ENCODE measurements around the gene KLHL40. TPM values are rescaled to one million over a fixed set of nuclear protein-coding genes. Genes with fewer than 3 reads are reported as not detected.

Gene KLHL40
- total RNA-seq, 4 donors from 2014 or later, result not detected

GRCh38 chr3:42730706-42731420 lies 45.5 kb downstream of the KLHL40 start:
- Histone ChIP-seq H3K27me3 (no peaks in the 10 kb centered on the region), H3K27ac (peak overlapping the region in 1 of 3 donors; percentile 50), H3K9me3 (no peaks in the 10 kb centered on the region), H3K4me1 (peaks cover 5 to 17% of the 10 kb centered on the region in 2 donors), H3K36me3 (no peaks in the 10 kb centered on the region), H3K4me3 (replicated peaks in 1 of 3) (no peak overlapping the region)
- TF ChIP-seq POLR2A (IDR thresholded peaks at IDR 0.05), result no peak
- 89 to 96% methylated on average over 3 of the region's 3 CpGs for WGBS, 2 donors
- no peak for DNase-seq
- intact Hi-C loops (cut with DNase I), result no loop called here

- H3K27ac ChIP-seq, result no peak overlapping the region
- 90 to 93% methylated on average over 3 to 5 of the region's 6 CpGs for WGBS, 2 donors
- DNase-seq, result no peak
These were observed 46.3 kb downstream of the KLHL40 start for GRCh38 chr3:42731476-42732195.

GRCh38 chr3:42732196-42732828 lies 47.0 kb downstream of the KLHL40 start:
- TF ChIP-seq, protein P1, sequence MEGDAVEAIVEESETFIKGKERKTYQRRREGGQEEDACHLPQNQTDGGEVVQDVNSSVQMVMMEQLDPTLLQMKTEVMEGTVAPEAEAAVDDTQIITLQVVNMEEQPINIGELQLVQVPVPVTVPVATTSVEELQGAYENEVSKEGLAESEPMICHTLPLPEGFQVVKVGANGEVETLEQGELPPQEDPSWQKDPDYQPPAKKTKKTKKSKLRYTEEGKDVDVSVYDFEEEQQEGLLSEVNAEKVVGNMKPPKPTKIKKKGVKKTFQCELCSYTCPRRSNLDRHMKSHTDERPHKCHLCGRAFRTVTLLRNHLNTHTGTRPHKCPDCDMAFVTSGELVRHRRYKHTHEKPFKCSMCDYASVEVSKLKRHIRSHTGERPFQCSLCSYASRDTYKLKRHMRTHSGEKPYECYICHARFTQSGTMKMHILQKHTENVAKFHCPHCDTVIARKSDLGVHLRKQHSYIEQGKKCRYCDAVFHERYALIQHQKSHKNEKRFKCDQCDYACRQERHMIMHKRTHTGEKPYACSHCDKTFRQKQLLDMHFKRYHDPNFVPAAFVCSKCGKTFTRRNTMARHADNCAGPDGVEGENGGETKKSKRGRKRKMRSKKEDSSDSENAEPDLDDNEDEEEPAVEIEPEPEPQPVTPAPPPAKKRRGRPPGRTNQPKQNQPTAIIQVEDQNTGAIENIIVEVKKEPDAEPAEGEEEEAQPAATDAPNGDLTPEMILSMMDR (IDR thresholded peaks at IDR 0.05), result no peak
- no peak for TF ChIP-seq POLR2A (IDR thresholded peaks at IDR 0.05)
- WGBS, 2 donors, result 95 to 100% methylated on average over 3 of the region's 4 CpGs
- no peak for DNase-seq
- H3K4me1 ChIP-seq, result peaks cover 5 to 17% of the 10 kb centered on the region in 2 donors
- H3K27ac ChIP-seq, result no peak overlapping the region
- H3K27me3 ChIP-seq, result no peaks in the 10 kb centered on the region
- H3K9me3 ChIP-seq, result no peaks in the 10 kb centered on the region
- intact Hi-C loops (cut with DNase I), result no loop called here
- no peaks in the 10 kb centered on the region for H3K36me3 ChIP-seq
- no peak overlapping the region for H3K4me3 ChIP-seq (replicated peaks in 1 of 3)

More at GRCh38 chr3:42731476-42732195, 46.3 kb downstream of the KLHL40 start:
- TF ChIP-seq, protein P1 (IDR thresholded peaks at IDR 0.05), result no peak
- no peak for TF ChIP-seq POLR2A (IDR thresholded peaks at IDR 0.05)
- Histone ChIP-seq H3K27me3 (no peaks in the 10 kb centered on the region), H3K4me1 (peaks cover 5 to 17% of the 10 kb centered on the region in 2 donors), H3K9me3 (no peaks in the 10 kb centered on the region), H3K4me3 (replicated peaks in 1 of 3) (no peak overlapping the region), H3K36me3 (no peaks in the 10 kb centered on the region)
- intact Hi-C loops (cut with DNase I), result no loop called here

GRCh38 chr3:42732829-42733459 lies 47.6 kb downstream of the KLHL40 start:
- intact Hi-C loops (cut with DNase I), result no loop called here
- Histone ChIP-seq H3K4me1 (peaks cover 3 to 14% of the 10 kb centered on the region in 2 donors), H3K4me3 (replicated peaks in 1 of 3) (no peak overlapping the region), H3K9me3 (no peaks in the 10 kb centered on the region), H3K36me3 (no peaks in the 10 kb centered on the region), H3K27ac (no peak overlapping the region), H3K27me3 (no peaks in the 10 kb centered on the region)
- TF ChIP-seq, protein P1 (IDR thresholded peaks at IDR 0.05), result no peak
- no peak for TF ChIP-seq POLR2A (IDR thresholded peaks at IDR 0.05)
- 84 to 90% methylated on average over 8 to 9 of the region's 9 CpGs for whole genome bisulfite sequencing, 2 donors
- no peak for DNase-seq

DNA sequence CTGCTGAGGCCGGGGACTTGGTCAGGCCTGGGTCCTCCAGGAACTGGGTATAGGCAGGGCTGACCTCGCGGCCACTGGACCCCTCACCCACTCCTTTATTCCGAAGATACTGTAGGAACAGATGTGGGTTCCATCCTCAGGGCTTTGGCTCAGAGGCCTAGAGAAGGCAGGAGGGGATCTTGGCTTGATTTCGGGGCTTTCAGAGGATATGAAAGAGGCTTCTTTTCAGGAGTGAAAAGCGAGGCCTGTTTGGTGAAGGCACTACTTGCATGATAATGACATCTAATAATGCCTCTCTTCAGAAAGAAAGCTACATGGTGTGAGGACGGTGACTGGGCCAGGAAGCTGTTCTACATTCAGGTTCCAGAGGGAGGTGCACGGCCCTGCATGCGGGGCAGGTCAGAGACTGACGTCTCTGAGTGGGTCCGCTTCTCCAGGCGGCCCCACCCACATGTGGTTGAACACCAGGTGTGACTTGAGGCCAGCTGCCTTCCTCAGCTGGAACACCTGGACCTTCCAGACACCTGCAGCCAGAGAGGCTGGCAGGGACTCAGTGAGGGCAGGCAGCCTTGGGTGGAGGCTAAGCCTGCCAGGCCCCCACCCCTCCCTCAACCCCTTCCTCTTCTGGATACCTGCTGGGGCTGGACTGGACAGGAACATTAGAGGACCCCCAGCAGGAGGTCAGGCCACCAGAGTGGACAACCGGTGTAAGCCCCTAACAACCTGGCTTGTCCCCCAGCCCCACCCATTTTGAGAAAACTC lies 48.3 kb downstream of the KLHL40 start:
- H3K9me3 ChIP-seq, result no peaks in the 10 kb centered on the region
- H3K27ac ChIP-seq, result no peak overlapping the region
- intact Hi-C loops (cut with DNase I), result no loop called here
- WGBS, 2 donors, result 87% methylated on average over 12 to 13 of the region's 13 CpGs
- H3K36me3 ChIP-seq, result no peaks in the 10 kb centered on the region
- no peaks in the 10 kb centered on the region for H3K27me3 ChIP-seq
- DNase-seq, result no peak
- peaks cover 0 to 11% of the 10 kb centered on the region in 2 donors for H3K4me1 ChIP-seq
- TF ChIP-seq, protein P1 (IDR thresholded peaks at IDR 0.05), result no peak
- no peak for TF ChIP-seq POLR2A (IDR thresholded peaks at IDR 0.05)
- H3K4me3 ChIP-seq (replicated peaks in 1 of 3), result no peak overlapping the region

Data from thyroid gland (tissue), 4 donors.